BLaER1 treated with 17β-estradiol and CSF1 and Interleukin-3, amounts not matched to agents 10 nM and 100 nM (cell line): ENCODE data around the gene SRP9.

Source experiments
- H3K27ac ChIP-seq, 11 experiments: shearing (Covaris generic); formaldehyde crosslinking; 2 replicates each; pipeline ENCODE4 v1.8.1; 2022
- H3K27me3 ChIP-seq, 11 experiments: shearing (Covaris generic); formaldehyde crosslinking; 2 replicates each; pipeline ENCODE4 v1.8.1; 2022
- H3K36me3 ChIP-seq, 11 experiments: shearing (Covaris generic); formaldehyde crosslinking; 2 replicates each; pipeline ENCODE4 v1.8.1; 2022
- H3K4me1 ChIP-seq, 10 experiments: shearing (Covaris generic); formaldehyde crosslinking; 2 replicates each; pipeline ENCODE4 v1.8.1; 2022
- H3K4me2 ChIP-seq, 11 experiments: shearing (Covaris generic); formaldehyde crosslinking; 2 replicates each; pipeline ENCODE4 v1.8.1; 2022
- H3K4me3 ChIP-seq, 10 experiments: shearing (Covaris generic); formaldehyde crosslinking; 2 replicates each; pipeline ENCODE4 v1.8.1; 2022
- H3K9ac ChIP-seq, 11 experiments: shearing (Covaris generic); formaldehyde crosslinking; 2 replicates each; pipeline ENCODE4 v1.8.1; 2022
- H3K9me3 ChIP-seq, 11 experiments: shearing (Covaris generic); formaldehyde crosslinking; replicated peaks in 1 of 11; 2 replicates each; pipeline ENCODE4 v1.8.1; 2022
- H4K20me1 ChIP-seq, 11 experiments: shearing (Covaris generic); formaldehyde crosslinking; 2 replicates each; pipeline ENCODE4 v1.8.1; 2022
- Cebpa-rat ChIP-seq, 11 experiments: shearing (Covaris generic); IDR thresholded peaks; 2 replicates each; pipeline ENCODE4 v1.8.1; 2022

The SRP9 gene

GRCh38 chr1:225815526-225816178 is 38.0 kb downstream of the SRP9 start:
- no peak for TF ChIP-seq Cebpa-rat (IDR thresholded peaks at IDR 0.05)
- Histone ChIP-seq H3K9ac (no peak overlapping the region), H3K27ac (no peak overlapping the region), H3K36me3 (no peaks in the 10 kb centered on the region), H3K9me3 (no peaks in the 10 kb centered on the region), H3K4me3 (no peak overlapping the region), H4K20me1 (peaks cover 0 to 12% (median 5%) of the 10 kb centered on the region in 11 experiments; a peak in 7 of 22 replicates), H3K4me1 (peaks cover 24 to 41% (median 35%) of the 10 kb centered on the region in 10 experiments), H3K27me3 (peaks cover 0 to 9% (median 0%) of the 10 kb centered on the region in 11 experiments; a peak in 4 of 22 replicates), H3K4me2 (no peak overlapping the region)

GRCh38 chr1:225816643-225817538 is 39.3 kb downstream of the SRP9 start:
- peak overlapping the region; percentile 36 to 77 (median 66) for H3K4me2 ChIP-seq
- peak overlapping the region in 7 of 11 experiments; percentile 7 to 58 (median 44); a peak in 8 of 22 replicates for H3K9ac ChIP-seq
- peaks cover 17 to 33% (median 26%) of the 10 kb centered on the region in 10 experiments for H3K4me1 ChIP-seq
- no peak for TF ChIP-seq Cebpa-rat (IDR thresholded peaks at IDR 0.05)
- H3K27ac ChIP-seq = peak overlapping the region in 9 of 11 experiments; percentile 42 to 80 (median 65); a peak in 18 of 22 replicates
- peaks cover 0 to 9% (median 0%) of the 10 kb centered on the region in 11 experiments; a peak in 2 of 22 replicates for H4K20me1 ChIP-seq
- no peaks in the 10 kb centered on the region for H3K36me3 ChIP-seq
- no peak overlapping the region for H3K4me3 ChIP-seq
- H3K9me3 ChIP-seq = no peaks in the 10 kb centered on the region
- H3K27me3 ChIP-seq = no peaks in the 10 kb centered on the region

- peak overlapping the region in 7 of 11 experiments; percentile 7 to 58 (median 44); a peak in 8 of 22 replicates for H3K9ac ChIP-seq
These were observed 40.0 kb downstream of the SRP9 start for GRCh38 chr1:225817611-225818061.

GRCh38 chr1:225818229-225818628 is 40.6 kb downstream of the SRP9 start:
- Histone ChIP-seq H3K9me3 (no peaks in the 10 kb centered on the region), H3K27me3 (no peaks in the 10 kb centered on the region), H3K9ac (no peak overlapping the region; a peak in 1 of 22 replicates), H3K36me3 (no peaks in the 10 kb centered on the region), H3K4me3 (no peak overlapping the region), H3K4me1 (peaks cover 17 to 29% (median 23%) of the 10 kb centered on the region in 10 experiments), H4K20me1 (no peaks in the 10 kb centered on the region; a peak in 1 of 22 replicates), H3K4me2 (peak overlapping the region in 9 of 11 experiments; percentile 36 to 77 (median 67); a peak in 14 of 22 replicates), H3K27ac (peak overlapping the region in 7 of 11 experiments; percentile 45 to 80 (median 71); a peak in 14 of 22 replicates)
- no peak for TF ChIP-seq Cebpa-rat (IDR thresholded peaks at IDR 0.05)

More at GRCh38 chr1:225817611-225818061, 40.0 kb downstream of the SRP9 start:
- TF ChIP-seq Cebpa-rat (IDR thresholded peaks at IDR 0.05) = no peak
- Histone ChIP-seq H3K27me3 (no peaks in the 10 kb centered on the region), H3K36me3 (no peaks in the 10 kb centered on the region), H3K9me3 (no peaks in the 10 kb centered on the region), H3K27ac (peak overlapping the region in 9 of 11 experiments; percentile 42 to 80 (median 65); a peak in 19 of 22 replicates), H3K4me3 (no peak overlapping the region), H3K4me2 (peak overlapping the region; percentile 36 to 77 (median 66)), H3K4me1 (peaks cover 17 to 33% (median 26%) of the 10 kb centered on the region in 10 experiments), H4K20me1 (peaks cover 0 to 1% (median 0%) of the 10 kb centered on the region in 11 experiments; a peak in 2 of 22 replicates)

- peaks cover 9 to 16% (median 13%) of the 10 kb centered on the region in 10 experiments for H3K4me1 ChIP-seq
- H3K27ac ChIP-seq = no peak overlapping the region
- H3K4me3 ChIP-seq = no peak overlapping the region
- H3K9ac ChIP-seq = no peak overlapping the region
- H3K36me3 ChIP-seq = no peaks in the 10 kb centered on the region
- no peak for TF ChIP-seq Cebpa-rat (IDR thresholded peaks at IDR 0.05)
- no peak overlapping the region for H3K4me2 ChIP-seq
- H3K9me3 ChIP-seq = no peaks in the 10 kb centered on the region
- no peaks in the 10 kb centered on the region for H4K20me1 ChIP-seq
- H3K27me3 ChIP-seq = no peaks in the 10 kb centered on the region
These were observed 41.9 kb downstream of the SRP9 start for GRCh38 chr1:225819346-225820192.

- Histone ChIP-seq H3K27ac (no peak overlapping the region), H3K9ac (no peak overlapping the region), H3K9me3 (no peaks in the 10 kb centered on the region), H3K4me3 (no peak overlapping the region), H3K36me3 (no peaks in the 10 kb centered on the region), H3K4me1 (peaks cover 9 to 24% (median 13%) of the 10 kb centered on the region in 10 experiments), H3K27me3 (no peaks in the 10 kb centered on the region), H3K4me2 (no peak overlapping the region), H4K20me1 (no peaks in the 10 kb centered on the region)
- TF ChIP-seq Cebpa-rat (IDR thresholded peaks at IDR 0.05) = no peak
These were observed 43.0 kb downstream of the SRP9 start for GRCh38 chr1:225820522-225821120.

- Histone ChIP-seq H4K20me1 (no peaks in the 10 kb centered on the region), H3K4me2 (no peak overlapping the region), H3K36me3 (no peaks in the 10 kb centered on the region), H3K4me1 (peaks cover 2 to 31% (median 4%) of the 10 kb centered on the region in 10 experiments), H3K9me3 (no peaks in the 10 kb centered on the region), H3K9ac (no peak overlapping the region), H3K27ac (no peak overlapping the region), H3K4me3 (no peak overlapping the region), H3K27me3 (no peaks in the 10 kb centered on the region)
- no peak for TF ChIP-seq Cebpa-rat (IDR thresholded peaks at IDR 0.05)
These were observed 45.2 kb downstream of the SRP9 start for GRCh38 chr1:225822655-225823403.
